K562 (cell line): Measurements from ENCODE around the gene ACER3.

ENCODE experiments used
- ETV6 ChIP-seq, 3 experiments: fragments of 150-350 bp in 1 of 3; sonication (generic) in 1 of 3; formaldehyde crosslinking in 1 of 3; IDR thresholded peaks; 2 replicates each; pipeline versions ENCODE4 v1.6.1 to v1.8.0; 2014 to 2022; ENCODE audit warnings: borderline replicate concordance in 2 of 3, low read depth in 2 of 3, antibody characterized with exemption in 1 of 3, low read length in 1 of 3, mild to moderate bottlenecking in 1 of 3, missing genetic modification reagents in 1 of 3
- USF2 ChIP-seq: sonication (generic); formaldehyde crosslinking; IDR thresholded peaks from 2 replicates; pipeline ENCODE4 v1.5.0; 2020; ENCODE audit warnings: missing genetic modification reagents
- ZNF41 ChIP-seq: fragments of 250-450 bp; sonication (Bioruptor Pico); conservative IDR thresholded peaks from 2 replicates; pipeline ENCODE4 v1.4.0; 2020; ENCODE audit warnings: mild to moderate bottlenecking

GRCh38 chr11:76832361-76832760 lies 28.4 kb upstream of the ACER3 start:
- no peak for TF ChIP-seq ZNF41 (CRISPR knock-in tag)
- no peak for TF ChIP-seq ETV6 (IDR thresholded peaks at IDR 0.05; ENCODE audit: borderline replicate concordance in 1 of 2, low read depth in 2 of 2, low read length in 1 of 2)
- no peak for TF ChIP-seq ETV6 (CRISPR knock-in tag; IDR thresholded peaks at IDR 0.05; ENCODE audit: borderline replicate concordance)
- no peak for TF ChIP-seq USF2 (CRISPR knock-in tag)
